HepG2 (cell line): Measurements from ENCODE around the gene SPSB1. TPM values are rescaled to one million over a fixed set of nuclear protein-coding genes. Genes with fewer than 3 reads are reported as not detected.

Experiments used
- ATAC-seq: fragments of 200-7000 bp; cut with Tn5 transposase; 3 replicates; pipeline ENCODE4 v1.9.1; 2020; ENCODE audit warnings: mild to moderate bottlenecking, moderate library complexity
- BruUV-seq: library from RNA; stranded (reverse); fragments of 400-500 nt; replicated peaks from 2 replicates; lab custom pipeline; 2021; lab: Mats Ljungman, UMichigan
- CTCF ChIA-PET: fragments of 300-600 bp; formaldehyde crosslinking; extraction: SDS; loops from one replicate; lab custom pipeline; 2021; ENCODE audit warnings: low total read pairs, inconsistent platforms, low intra/inter-chr PET ratio; lab: Yijun Ruan, JAX
- POLR2A ChIA-PET: fragments of 350-600 bp; sonication (Branson Sonifier 250); formaldehyde crosslinking; loops from one replicate; lab custom pipeline; 2020; ENCODE audit warnings: antibody characterized with exemption, inconsistent platforms; lab: Yijun Ruan, JAX
- DNase-seq: peaks from one replicate; pipeline ENCODE4 v3.0.0-alpha.2; 2015; ENCODE audit warnings: low spot score
- FAIRE-seq: peaks from 3 replicates; lab custom pipeline; 2011; peaks lifted over from hg19 to GRCh38; lab: Jason Lieb, UNC
- H2AFZ ChIP-seq: one replicate; pipeline ENCODE4 v1.6.1; 2011; ENCODE audit warnings: low read length, inconsistent platforms
- H3K27ac ChIP-seq: fragments of 300-600 bp; 3 replicates; pipeline ENCODE4 v1.8.0; 2011; ENCODE audit warnings: mixed run types, mild to moderate bottlenecking, mixed read lengths, low read length, inconsistent platforms; ENCODE audit not compliant: insufficient read depth; ENCODE audit errors: extremely low read length
- H3K27me3 ChIP-seq, 2 experiments: fragments of 200-600 bp in 1 of 2; 2 replicates in 1 of 2; 3 replicates in 1 of 2; pipeline versions ENCODE4 v1.6.0 to v1.8.0; 2011; ENCODE audit warnings: low read length in 2 of 2, mild to moderate bottlenecking in 2 of 2, moderate library complexity in 2 of 2, inconsistent platforms in 1 of 2; ENCODE audit not compliant: insufficient read depth in 2 of 2, control insufficient read depth in 1 of 2
- H3K36me3 ChIP-seq, 2 experiments: fragments of 200-600 bp in 1 of 2; replicated peaks in 1 of 2; 2 replicates in 1 of 2; 3 replicates in 1 of 2; pipeline versions ENCODE4 v1.5.1 to v1.8.0; 2011; ENCODE audit warnings: low read length in 2 of 2, inconsistent platforms in 1 of 2; ENCODE audit not compliant: insufficient read depth in 2 of 2, control insufficient read depth in 1 of 2
- H3K4me1 ChIP-seq: 2 replicates; pipeline ENCODE4 v1.5.1; 2012; ENCODE audit warnings: low read length, inconsistent platforms; ENCODE audit not compliant: insufficient read depth
- H3K4me2 ChIP-seq: 2 replicates; pipeline ENCODE4 v1.6.0; 2011; ENCODE audit warnings: low read depth, low read length, inconsistent platforms
- H3K4me3 ChIP-seq, 3 experiments: fragments of 200-600 bp in 1 of 3; sonication (generic), shearing (Covaris generic) in 1 of 3; replicated peaks in 1 of 3; 2 replicates each; pipeline ENCODE4 v1.5.1; 2011 to 2016; ENCODE audit warnings: low read length in 3 of 3, inconsistent platforms in 2 of 3, low read depth in 2 of 3, mild to moderate bottlenecking in 2 of 3, control low read depth in 1 of 3, mixed read lengths in 1 of 3; ENCODE audit not compliant: insufficient read depth in 1 of 3
- H3K79me2 ChIP-seq: one replicate; pipeline ENCODE4 v1.6.1; 2011; ENCODE audit warnings: low read length, inconsistent platforms; ENCODE audit not compliant: insufficient read depth
- H3K9ac ChIP-seq: 2 replicates; pipeline ENCODE4 v1.6.0; 2011; ENCODE audit warnings: mild to moderate bottlenecking, low read depth, low read length, inconsistent platforms; ENCODE audit not compliant: insufficient read depth
- H3K9me3 ChIP-seq: 2 replicates; pipeline ENCODE4 v1.5.1; 2012; ENCODE audit warnings: mild to moderate bottlenecking, low read length
- H4K20me1 ChIP-seq: 2 replicates; pipeline ENCODE4 v1.6.0; 2011; ENCODE audit warnings: inconsistent platforms, mild to moderate bottlenecking, low read length, moderate library complexity; ENCODE audit not compliant: insufficient read depth
- ATF1 ChIP-seq: IDR thresholded peaks from 2 replicates; pipeline ENCODE4 v1.6.1; 2016; ENCODE audit warnings: mild to moderate bottlenecking, control low read depth
- KLF12 ChIP-seq: sonication (generic); formaldehyde crosslinking; IDR thresholded peaks from 2 replicates; pipeline ENCODE4 v1.4.0; 2020; ENCODE audit warnings: missing genetic modification reagents, borderline replicate concordance
- KLF15 ChIP-seq: sonication (generic); formaldehyde crosslinking; IDR thresholded peaks from 2 replicates; pipeline ENCODE4 v1.8.1; 2023; ENCODE audit warnings: borderline replicate concordance, mild to moderate bottlenecking, inconsistent platforms, missing genetic modification reagents, mixed read lengths
- ZNF501 ChIP-seq: sonication (generic); formaldehyde crosslinking; IDR thresholded peaks from 2 replicates; pipeline ENCODE4 v1.5.1; 2020; ENCODE audit warnings: mild to moderate bottlenecking, moderate library complexity, missing genetic modification reagents
- WGBS: methylation state at CpG from one replicate; pipeline ENCODE4 v1.1.6; 2017; ENCODE audit warnings: low lambda C conversion rate; 5-methylcytosine and 5-hydroxymethylcytosine counted together
- in situ Hi-C: cut with HindIII; loops from 2 replicates; pipeline ENCODE4 v1.10.0; 2017; ENCODE audit warnings: low pct_unique_long_range_greater_than_20kb; ENCODE audit not compliant: extremely low pct_ligation_motif_present
- intact Hi-C: fragments of 100-400 bp; cut with micrococcal nuclease; formaldehyde crosslinking; loops from one replicate; pipeline ENCODE4 v1.10.0; 2022; ENCODE audit not compliant: unreplicated experiment
- polyA plus RNA-seq, 8 experiments: library from polyadenylated mRNA; depleted of rRNA in 3 of 8; stranded (reverse) in 7 of 8; unstranded in 1 of 8; fragments of >200 nt; fragmentation: Illumina TruSeq in 4 of 8; extraction: Trizol in 4 of 8; gene quantifications; 2 replicates each; pipeline versions ENCODE4 v1.2.1 to v1.2.3, GENCODE V29; 2011 to 2016; ENCODE audit warnings: low read depth in 4 of 8, missing spikeins in 1 of 8, mixed read lengths in 1 of 8; ENCODE audit not compliant: insufficient read depth in 1 of 8
- total RNA-seq, 5 experiments: library from RNA; depleted of rRNA; stranded (reverse); fragments of >200 nt; fragmentation: Illumina TruSeq; extraction: Trizol; gene quantifications; 2 replicates each; pipeline ENCODE4 v1.2.3, GENCODE V29; 2016; ENCODE audit warnings: low read depth in 1 of 5
- TF ChIP-seq, protein P1 (sequence below), 2 experiments: fragments of 450-650 bp in 1 of 2; sonication (generic) in 1 of 2; formaldehyde crosslinking in 1 of 2; IDR thresholded peaks; 2 replicates each; pipeline versions ENCODE4 v1.6.1 to v1.8.0; 2016 to 2022; ENCODE audit warnings: antibody characterized with exemption in 1 of 2, mild to moderate bottlenecking in 1 of 2, missing genetic modification reagents in 1 of 2
- TF ChIP-seq, protein P2 (sequence below): sonication (generic); formaldehyde crosslinking; IDR thresholded peaks from 2 replicates; pipeline ENCODE4 v1.9.0; 2022; ENCODE audit warnings: low read depth, missing genetic modification reagents

The SPSB1 gene
- total and polyA plus RNA-seq, 2 of the 13 experiments (the other 11 are each of a cell fraction or from before 2014, with no cell fraction given): 5.0 to 8.0 TPM

- in situ Hi-C loops: no loop called here
- Histone ChIP-seq H3K4me2 (no peak overlapping the region), H3K36me3 (peaks cover 1 to 7% of the 10 kb centered on the region in 2 experiments; a peak in 2 of 5 replicates), H4K20me1 (0 out of 2 replicates have a peak, but pooled peaks cover 3% of the 10 kb centered on the region), H3K9me3 (no peaks in the 10 kb centered on the region), H3K27me3 (no peaks in the 10 kb centered on the region), H3K4me3 (no peak overlapping the region), H3K27ac (no peak overlapping the region), H3K4me1 (peaks cover 5% of the 10 kb centered on the region), H3K9ac (no peak overlapping the region), H3K79me2 (no peaks in the 10 kb centered on the region), H2AFZ (no peak overlapping the region)
- FAIRE-seq (no peak), ATAC-seq (no peak), DNase-seq (no peak)
- TF ChIP-seq, protein P1, sequence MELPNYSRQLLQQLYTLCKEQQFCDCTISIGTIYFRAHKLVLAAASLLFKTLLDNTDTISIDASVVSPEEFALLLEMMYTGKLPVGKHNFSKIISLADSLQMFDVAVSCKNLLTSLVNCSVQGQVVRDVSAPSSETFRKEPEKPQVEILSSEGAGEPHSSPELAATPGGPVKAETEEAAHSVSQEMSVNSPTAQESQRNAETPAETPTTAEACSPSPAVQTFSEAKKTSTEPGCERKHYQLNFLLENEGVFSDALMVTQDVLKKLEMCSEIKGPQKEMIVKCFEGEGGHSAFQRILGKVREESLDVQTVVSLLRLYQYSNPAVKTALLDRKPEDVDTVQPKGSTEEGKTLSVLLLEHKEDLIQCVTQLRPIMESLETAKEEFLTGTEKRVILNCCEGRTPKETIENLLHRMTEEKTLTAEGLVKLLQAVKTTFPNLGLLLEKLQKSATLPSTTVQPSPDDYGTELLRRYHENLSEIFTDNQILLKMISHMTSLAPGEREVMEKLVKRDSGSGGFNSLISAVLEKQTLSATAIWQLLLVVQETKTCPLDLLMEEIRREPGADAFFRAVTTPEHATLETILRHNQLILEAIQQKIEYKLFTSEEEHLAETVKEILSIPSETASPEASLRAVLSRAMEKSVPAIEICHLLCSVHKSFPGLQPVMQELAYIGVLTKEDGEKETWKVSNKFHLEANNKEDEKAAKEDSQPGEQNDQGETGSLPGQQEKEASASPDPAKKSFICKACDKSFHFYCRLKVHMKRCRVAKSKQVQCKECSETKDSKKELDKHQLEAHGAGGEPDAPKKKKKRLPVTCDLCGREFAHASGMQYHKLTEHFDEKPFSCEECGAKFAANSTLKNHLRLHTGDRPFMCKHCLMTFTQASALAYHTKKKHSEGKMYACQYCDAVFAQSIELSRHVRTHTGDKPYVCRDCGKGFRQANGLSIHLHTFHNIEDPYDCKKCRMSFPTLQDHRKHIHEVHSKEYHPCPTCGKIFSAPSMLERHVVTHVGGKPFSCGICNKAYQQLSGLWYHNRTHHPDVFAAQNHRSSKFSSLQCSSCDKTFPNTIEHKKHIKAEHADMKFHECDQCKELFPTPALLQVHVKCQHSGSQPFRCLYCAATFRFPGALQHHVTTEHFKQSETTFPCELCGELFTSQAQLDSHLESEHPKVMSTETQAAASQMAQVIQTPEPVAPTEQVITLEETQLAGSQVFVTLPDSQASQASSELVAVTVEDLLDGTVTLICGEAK (IDR thresholded peaks at IDR 0.05): peak; percentile 50
- TF ChIP-seq, protein P1 (CRISPR knock-in tag; IDR thresholded peaks at IDR 0.05): peak; percentile 97
- TF ChIP-seq, protein P2, sequence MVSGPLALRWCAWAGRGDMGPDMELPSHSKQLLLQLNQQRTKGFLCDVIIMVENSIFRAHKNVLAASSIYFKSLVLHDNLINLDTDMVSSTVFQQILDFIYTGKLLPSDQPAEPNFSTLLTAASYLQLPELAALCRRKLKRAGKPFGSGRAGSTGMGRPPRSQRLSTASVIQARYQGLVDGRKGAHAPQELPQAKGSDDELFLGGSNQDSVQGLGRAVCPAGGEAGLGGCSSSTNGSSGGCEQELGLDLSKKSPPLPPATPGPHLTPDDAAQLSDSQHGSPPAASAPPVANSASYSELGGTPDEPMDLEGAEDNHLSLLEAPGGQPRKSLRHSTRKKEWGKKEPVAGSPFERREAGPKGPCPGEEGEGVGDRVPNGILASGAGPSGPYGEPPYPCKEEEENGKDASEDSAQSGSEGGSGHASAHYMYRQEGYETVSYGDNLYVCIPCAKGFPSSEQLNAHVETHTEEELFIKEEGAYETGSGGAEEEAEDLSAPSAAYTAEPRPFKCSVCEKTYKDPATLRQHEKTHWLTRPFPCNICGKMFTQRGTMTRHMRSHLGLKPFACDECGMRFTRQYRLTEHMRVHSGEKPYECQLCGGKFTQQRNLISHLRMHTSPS (CRISPR knock-in tag): no peak
- TF ChIP-seq KLF12 (no peak), KLF15 (CRISPR knock-in tag) (no peak), ATF1 (CRISPR knock-in tag) (no peak), ZNF501 (CRISPR knock-in tag) (no peak)
- CTCF ChIA-PET: no interaction called here
- intact Hi-C loops: no loop called here
- 95% methylated on average over 4 of the region's 4 CpGs for WGBS
- no TSS peak for BruUV-seq
- POLR2A ChIA-PET: no interaction called here
Observed at GRCh38 chr1:9350960-9351359, 58.3 kb downstream of the SPSB1 start.
